Measurements from ENCODE around the gene CCDC154.

CCDC154 gene

DNA sequence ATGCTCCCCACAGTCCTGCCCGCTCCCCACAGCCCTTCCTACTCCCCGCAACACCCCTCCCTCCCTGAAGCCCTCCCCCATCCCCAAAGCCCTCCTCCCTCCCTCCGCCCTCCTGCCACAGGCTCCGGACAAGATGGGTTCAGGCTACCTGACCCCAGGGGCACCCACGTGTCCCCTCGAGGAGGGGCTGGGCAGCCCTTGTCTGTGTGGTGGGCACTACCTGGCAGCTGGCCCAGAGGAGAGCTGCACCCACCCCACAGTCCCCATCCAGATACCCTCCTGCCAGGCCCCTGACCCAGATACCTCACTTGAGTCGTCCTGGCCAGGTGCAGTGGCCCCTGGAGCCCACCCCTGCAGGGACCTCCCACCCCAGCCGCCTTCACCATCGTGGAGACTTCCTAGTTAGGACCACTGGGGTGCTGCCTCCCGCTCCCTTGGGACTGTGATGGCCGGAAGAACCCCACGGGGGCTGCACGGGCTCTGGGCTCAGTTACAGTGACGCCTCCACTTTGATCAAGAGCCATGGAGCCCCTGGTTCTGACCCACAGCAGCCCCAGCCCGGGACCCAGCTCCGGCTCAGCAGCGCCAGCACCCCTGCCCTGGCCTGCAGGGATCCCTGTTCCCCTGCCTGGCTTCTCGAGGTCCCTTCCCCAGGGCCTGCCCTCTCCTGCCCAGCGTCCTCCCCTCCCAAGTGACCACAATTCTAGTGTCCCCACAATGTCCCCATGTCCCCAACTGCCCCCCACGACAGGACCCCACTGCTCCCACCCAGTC is 12.7 kb downstream of the CCDC154 start:
- H3K4me3 ChIP-seq (ENCODE audit: control insufficient read depth in 1 of 7, extremely low read depth in 1 of 7, insufficient read depth in 4 of 7, low read depth in 2 of 7, low read length in 6 of 7) = peak overlapping the region in 4 of 7 experiments; percentile 26 to 70 (median 46)
- no peaks in the 10 kb centered on the region for H3K9me3 ChIP-seq (ENCODE audit: control extremely low read depth in 1 of 5, control insufficient read depth in 4 of 5, insufficient read depth in 2 of 5, low read depth in 1 of 5, low read length in 4 of 5)
- 73% methylated on average over 20 of the region's 20 CpGs for WGBS (ENCODE audit: insufficient coverage)
- CTCF ChIA-PET = no interaction called here
- DNase-seq = no peak
- no peaks in the 10 kb centered on the region for H3K27me3 ChIP-seq (replicated peaks in 2 of 5; ENCODE audit: control insufficient read depth in 4 of 5, insufficient read depth in 5 of 5, low read length in 4 of 5)
- H3K27ac ChIP-seq (ENCODE audit: insufficient read depth in 1 of 2, low read depth in 1 of 2, low read length in 2 of 2, poor library complexity in 1 of 2, severe bottlenecking in 2 of 2) = no peak overlapping the region
- POLR2A ChIA-PET = no interaction called here
- no peaks in the 10 kb centered on the region for H3K36me3 ChIP-seq (ENCODE audit: control insufficient read depth in 4 of 4, insufficient read depth in 4 of 4, low read length in 3 of 4)
- H3K4me1 ChIP-seq (ENCODE audit: control extremely low read depth in 1 of 4, control insufficient read depth in 4 of 4, insufficient read depth in 4 of 4, low read length in 3 of 4) = peaks cover 0 to 52% (median 24%) of the 10 kb centered on the region in 4 experiments

DNA sequence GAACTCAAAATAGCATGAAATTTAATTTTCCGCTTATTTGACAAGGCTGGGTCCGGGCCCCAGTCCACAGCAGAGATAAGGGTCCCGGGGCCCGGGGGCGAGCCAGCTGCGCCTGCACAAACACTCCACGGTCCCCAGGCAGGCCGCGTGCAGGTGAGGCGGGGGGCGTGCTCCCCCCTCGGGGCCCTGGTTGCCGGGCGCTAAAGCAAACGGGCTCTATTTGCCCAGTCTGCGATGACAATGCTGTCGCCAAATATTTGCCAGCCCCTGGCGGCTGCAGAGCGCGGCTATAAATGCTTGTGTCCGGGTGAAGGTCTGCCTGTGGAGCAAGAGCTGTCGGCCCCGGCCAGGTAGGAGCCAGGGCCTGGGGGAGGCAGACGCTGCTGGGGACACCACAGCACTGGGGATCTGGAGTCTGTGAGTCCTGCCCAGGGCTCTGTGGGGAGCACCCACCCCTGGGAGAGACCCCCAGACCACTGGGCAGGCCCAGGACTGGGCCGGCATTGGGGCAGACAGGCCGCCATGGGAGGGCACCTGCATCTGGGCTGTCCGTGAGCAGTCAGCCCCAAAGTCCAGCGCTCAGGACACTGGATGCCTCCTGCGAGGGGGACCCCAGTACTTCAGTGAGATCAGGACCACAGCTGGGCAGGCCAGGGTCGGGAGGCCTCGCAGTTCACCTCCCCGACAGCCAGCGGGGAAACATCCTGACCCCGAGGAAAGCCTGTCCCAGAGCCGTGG is 13.4 kb downstream of the CCDC154 start, which contains the start of gene PERCC1:
Gene PERCC1 (plus strand): TSS at position 320 of the 738 bp plus-strand sequence. CDS start 1,516 bp downstream, outside the sequence.
- peak in 1 of 3 donors; percentile 29 for DNase-seq
- 75% methylated on average over 20 of the region's 35 CpGs for WGBS (ENCODE audit: insufficient coverage)
- Histone ChIP-seq H3K27me3 (replicated peaks in 2 of 5; ENCODE audit: control insufficient read depth in 4 of 5, insufficient read depth in 5 of 5, low read length in 4 of 5) (no peaks in the 10 kb centered on the region), H3K4me3 (ENCODE audit: control insufficient read depth in 1 of 7, extremely low read depth in 1 of 7, insufficient read depth in 4 of 7, low read depth in 2 of 7, low read length in 6 of 7) (peak within 1 kb of the TSS in 3 of 7 experiments; percentile 33 to 70 (median 58)), H3K9me3 (ENCODE audit: control extremely low read depth in 1 of 5, control insufficient read depth in 4 of 5, insufficient read depth in 2 of 5, low read depth in 1 of 5, low read length in 4 of 5) (no peaks in the 10 kb centered on the region), H3K36me3 (ENCODE audit: control insufficient read depth in 4 of 4, insufficient read depth in 4 of 4, low read length in 3 of 4) (no peaks in the 10 kb centered on the region), H3K4me1 (ENCODE audit: control extremely low read depth in 1 of 4, control insufficient read depth in 4 of 4, insufficient read depth in 4 of 4, low read length in 3 of 4) (peaks cover 0 to 52% (median 24%) of the 10 kb centered on the region in 4 experiments), H3K27ac (ENCODE audit: insufficient read depth in 1 of 2, low read depth in 1 of 2, low read length in 2 of 2, poor library complexity in 1 of 2, severe bottlenecking in 2 of 2) (no peak within 1 kb of the TSS)
- ChIA-PET CTCF (interaction anchor here (0.6 to 1.2 kb wide), 3 partner anchors 30 to 66 kb away, joined by 3 read pairs; no protein-coding TSS in a partner anchor), POLR2A (no interaction called here)

DNA sequence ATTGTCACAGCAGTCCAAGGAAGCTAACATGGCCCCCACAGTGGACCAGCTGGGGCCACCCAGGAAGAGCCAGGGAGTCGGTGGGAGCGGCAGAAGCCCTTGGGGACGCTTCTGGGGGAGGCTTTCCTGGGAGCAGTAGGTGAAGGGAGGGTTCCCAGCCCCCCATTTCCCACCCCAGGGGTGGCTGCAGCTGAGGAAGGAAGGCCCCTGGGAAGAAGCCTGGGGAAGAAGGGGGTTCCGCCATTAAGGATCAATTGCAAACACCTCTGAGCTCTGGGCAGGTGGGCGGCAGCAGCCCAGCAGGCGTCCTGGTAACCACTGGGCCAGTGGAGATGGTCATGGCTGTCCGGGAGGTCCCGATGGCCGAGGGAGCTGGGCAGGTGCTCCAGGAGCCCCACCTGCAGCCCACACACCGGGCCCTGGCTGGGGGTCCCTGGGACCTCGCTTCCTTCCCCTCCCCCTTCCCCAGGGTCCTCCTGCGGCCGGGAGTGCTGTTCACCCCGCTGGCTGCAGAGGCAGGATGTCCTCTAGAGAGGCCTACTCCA is 14.1 kb downstream of the CCDC154 start:
- H3K27me3 ChIP-seq (replicated peaks in 2 of 5; ENCODE audit: control insufficient read depth in 4 of 5, insufficient read depth in 5 of 5, low read length in 4 of 5) = no peaks in the 10 kb centered on the region
- H3K36me3 ChIP-seq (ENCODE audit: control insufficient read depth in 4 of 4, insufficient read depth in 4 of 4, low read length in 3 of 4) = no peaks in the 10 kb centered on the region
- H3K27ac ChIP-seq (ENCODE audit: insufficient read depth in 1 of 2, low read depth in 1 of 2, low read length in 2 of 2, poor library complexity in 1 of 2, severe bottlenecking in 2 of 2) = no peak overlapping the region
- H3K4me3 ChIP-seq (ENCODE audit: control insufficient read depth in 1 of 7, extremely low read depth in 1 of 7, insufficient read depth in 4 of 7, low read depth in 2 of 7, low read length in 6 of 7) = no peak overlapping the region
- ChIA-PET POLR2A (no interaction called here), CTCF (interaction anchor here (0.6 to 2.6 kb wide), 5 partner anchors 31 to 108 kb away, joined by 3 to 14 read pairs (median 3); partner anchors contain the start of gene TMEM204)
- peaks cover 0 to 52% (median 24%) of the 10 kb centered on the region in 4 experiments for H3K4me1 ChIP-seq (ENCODE audit: control extremely low read depth in 1 of 4, control insufficient read depth in 4 of 4, insufficient read depth in 4 of 4, low read length in 3 of 4)
- DNase-seq = no peak
- WGBS (ENCODE audit: insufficient coverage) = 60% methylated on average over 13 of the region's 14 CpGs
- H3K9me3 ChIP-seq (ENCODE audit: control extremely low read depth in 1 of 5, control insufficient read depth in 4 of 5, insufficient read depth in 2 of 5, low read depth in 1 of 5, low read length in 4 of 5) = no peaks in the 10 kb centered on the region

DNA sequence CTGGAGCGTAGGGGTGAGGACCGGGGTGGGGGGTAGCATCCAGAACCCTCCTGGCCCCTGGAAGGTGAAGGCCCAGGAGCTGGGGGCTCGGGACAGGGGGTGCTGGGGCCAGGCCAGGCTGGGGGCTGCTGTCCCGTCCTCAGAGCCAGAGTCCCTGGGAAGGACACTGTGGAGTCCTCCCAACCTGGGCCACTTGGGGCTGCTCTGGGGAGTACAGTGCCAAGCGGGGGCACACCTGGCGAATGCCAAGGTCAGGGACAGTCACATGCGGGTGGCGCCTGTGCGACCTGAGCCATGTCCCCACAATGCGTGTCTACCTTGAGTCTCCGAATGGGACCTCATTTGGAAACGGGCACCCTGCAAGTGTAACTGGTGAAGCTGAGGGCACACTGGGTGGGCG is 14.7 kb downstream of the CCDC154 start:
- H3K4me1 ChIP-seq (ENCODE audit: control extremely low read depth in 1 of 4, control insufficient read depth in 4 of 4, insufficient read depth in 4 of 4, low read length in 3 of 4) = peaks cover 0 to 52% (median 24%) of the 10 kb centered on the region in 4 experiments
- H3K27ac ChIP-seq (ENCODE audit: insufficient read depth in 1 of 2, low read depth in 1 of 2, low read length in 2 of 2, poor library complexity in 1 of 2, severe bottlenecking in 2 of 2) = no peak overlapping the region
- no peaks in the 10 kb centered on the region for H3K36me3 ChIP-seq (ENCODE audit: control insufficient read depth in 4 of 4, insufficient read depth in 4 of 4, low read length in 3 of 4)
- CTCF ChIA-PET = interaction anchor here (1.2 to 2.6 kb wide), 3 partner anchors 15 to 148 kb away, joined by 4 to 14 read pairs (median 5); partner anchors contain the start of gene CCDC154
- H3K9me3 ChIP-seq (ENCODE audit: control extremely low read depth in 1 of 5, control insufficient read depth in 4 of 5, insufficient read depth in 2 of 5, low read depth in 1 of 5, low read length in 4 of 5) = no peaks in the 10 kb centered on the region
- no peaks in the 10 kb centered on the region for H3K27me3 ChIP-seq (replicated peaks in 2 of 5; ENCODE audit: control insufficient read depth in 4 of 5, insufficient read depth in 5 of 5, low read length in 4 of 5)
- DNase-seq = no peak
- WGBS (ENCODE audit: insufficient coverage) = 96% methylated on average over 11 of the region's 13 CpGs
- POLR2A ChIA-PET = interaction anchor here (0.6 kb wide), 1 partner anchor 276 kb away, joined by 3 read pairs; no protein-coding TSS in a partner anchor
- H3K4me3 ChIP-seq (ENCODE audit: control insufficient read depth in 1 of 7, extremely low read depth in 1 of 7, insufficient read depth in 4 of 7, low read depth in 2 of 7, low read length in 6 of 7) = no peak overlapping the region

DNA sequence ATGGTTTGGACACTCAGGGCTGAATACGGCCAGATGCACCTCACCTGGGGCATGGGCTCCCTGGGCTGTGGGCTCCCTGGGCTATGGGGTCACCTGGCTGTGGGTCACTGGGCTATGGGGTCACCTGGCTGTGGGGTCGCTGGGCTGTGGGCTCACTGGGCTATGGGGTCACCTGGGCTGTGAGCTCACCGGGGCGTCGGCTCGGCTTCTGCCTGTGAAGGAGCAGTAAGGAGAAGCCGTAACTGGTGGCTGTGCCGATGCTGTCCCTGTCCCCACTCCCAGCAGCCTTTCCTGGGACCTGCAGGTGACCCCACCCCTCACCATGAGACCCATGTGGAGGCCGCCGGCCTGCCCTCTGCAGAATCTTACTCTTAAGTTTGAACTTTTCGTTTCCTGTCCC is 15.3 kb downstream of the CCDC154 start:
- Histone ChIP-seq H3K4me1 (ENCODE audit: control extremely low read depth in 1 of 4, control insufficient read depth in 4 of 4, insufficient read depth in 4 of 4, low read length in 3 of 4) (peaks cover 0 to 51% (median 23%) of the 10 kb centered on the region in 4 experiments), H3K36me3 (ENCODE audit: control insufficient read depth in 4 of 4, insufficient read depth in 4 of 4, low read length in 3 of 4) (no peaks in the 10 kb centered on the region), H3K9me3 (ENCODE audit: control extremely low read depth in 1 of 5, control insufficient read depth in 4 of 5, insufficient read depth in 2 of 5, low read depth in 1 of 5, low read length in 4 of 5) (no peaks in the 10 kb centered on the region), H3K4me3 (ENCODE audit: control insufficient read depth in 1 of 7, extremely low read depth in 1 of 7, insufficient read depth in 4 of 7, low read depth in 2 of 7, low read length in 6 of 7) (no peak overlapping the region), H3K27ac (ENCODE audit: insufficient read depth in 1 of 2, low read depth in 1 of 2, low read length in 2 of 2, poor library complexity in 1 of 2, severe bottlenecking in 2 of 2) (no peak overlapping the region), H3K27me3 (replicated peaks in 2 of 5; ENCODE audit: control insufficient read depth in 4 of 5, insufficient read depth in 5 of 5, low read length in 4 of 5) (no peaks in the 10 kb centered on the region)
- POLR2A ChIA-PET = no interaction called here
- WGBS (ENCODE audit: insufficient coverage) = 90% methylated on average over 11 of the region's 11 CpGs
- DNase-seq = no peak
- CTCF ChIA-PET = interaction anchor here (0.8 to 2.6 kb wide), 6 partner anchors 13 to 148 kb away, joined by 3 to 14 read pairs (median 4); partner anchors contain the start of gene CCDC154

DNA sequence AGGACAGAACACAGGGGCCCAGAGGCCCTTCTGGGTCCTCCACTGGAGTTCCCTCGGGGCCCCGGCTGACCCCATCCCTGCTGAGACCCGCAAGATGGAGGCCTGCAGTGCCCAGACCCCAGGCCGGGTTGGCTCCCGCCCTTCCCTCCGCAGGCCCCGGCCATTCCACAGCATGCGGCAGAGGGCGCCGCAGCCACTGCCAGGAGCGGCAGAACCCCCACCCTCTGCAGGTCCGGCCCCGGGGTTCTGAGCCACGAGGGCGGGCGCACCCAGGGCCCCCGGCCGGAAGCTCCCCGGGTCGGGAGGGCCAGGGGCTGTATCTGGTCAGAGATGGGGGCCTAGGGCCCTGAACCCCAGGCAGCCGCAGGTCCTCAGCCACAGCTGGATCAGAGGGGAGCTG is 15.8 kb downstream of the CCDC154 start:
- peak overlapping the region in 2 of 7 experiments; percentile 26 to 65 for H3K4me3 ChIP-seq (ENCODE audit: control insufficient read depth in 1 of 7, extremely low read depth in 1 of 7, insufficient read depth in 4 of 7, low read depth in 2 of 7, low read length in 6 of 7)
- peak; percentile 48 to 66 (median 66) for DNase-seq
- H3K4me1 ChIP-seq (ENCODE audit: control extremely low read depth in 1 of 4, control insufficient read depth in 4 of 4, insufficient read depth in 4 of 4, low read length in 3 of 4) = peaks cover 0 to 48% (median 20%) of the 10 kb centered on the region in 4 experiments
- H3K9me3 ChIP-seq (ENCODE audit: control extremely low read depth in 1 of 5, control insufficient read depth in 4 of 5, insufficient read depth in 2 of 5, low read depth in 1 of 5, low read length in 4 of 5) = no peaks in the 10 kb centered on the region
- H3K27me3 ChIP-seq (replicated peaks in 2 of 5; ENCODE audit: control insufficient read depth in 4 of 5, insufficient read depth in 5 of 5, low read length in 4 of 5) = no peaks in the 10 kb centered on the region
- 11% methylated on average over 10 of the region's 21 CpGs for WGBS (ENCODE audit: insufficient coverage)
- H3K27ac ChIP-seq (ENCODE audit: insufficient read depth in 1 of 2, low read depth in 1 of 2, low read length in 2 of 2, poor library complexity in 1 of 2, severe bottlenecking in 2 of 2) = no peak overlapping the region
- ChIA-PET CTCF (interaction anchor here (0.8 to 2.6 kb wide), 7 partner anchors 14 to 149 kb away, joined by 3 to 14 read pairs (median 3); partner anchors contain the start of gene CCDC154), POLR2A (no interaction called here)
- H3K36me3 ChIP-seq (ENCODE audit: control insufficient read depth in 4 of 4, insufficient read depth in 4 of 4, low read length in 3 of 4) = no peaks in the 10 kb centered on the region
